CD4-positive, alpha-beta T cell (primary cell): Measurements from ENCODE around the gene KLB. TPM values are rescaled to one million over a fixed set of nuclear protein-coding genes. Genes with fewer than 3 reads are reported as not detected.

Experiments
- ATAC-seq: fragments of 200-7000 bp; cut with Tn5 transposase; one replicate; pipeline ENCODE4 v1.10.0; 2022; ENCODE audit warnings: mild to moderate bottlenecking; ENCODE audit not compliant: poor library complexity
- CTCF ChIA-PET: fragments of 350-600 bp; sonication (Branson Sonifier 250); formaldehyde crosslinking; loops from one replicate; lab custom pipeline; 2021; ENCODE audit warnings: antibody characterized with exemption, inconsistent platforms; lab: Charles Lee
- POLR2A ChIA-PET: fragments of 350-600 bp; sonication (Branson Sonifier 250); formaldehyde crosslinking; loops from one replicate; lab custom pipeline; 2021; ENCODE audit warnings: antibody characterized with exemption, inconsistent platforms; lab: Charles Lee
- DNase-seq, 14 experiments: peaks; one replicate each; pipeline ENCODE4 v3.0.0-alpha.2; 2013 to 2020; ENCODE audit warnings: mixed read lengths in 2 of 14
- H3K27ac ChIP-seq, 2 donors: one replicate each; pipeline versions ENCODE4 v1.5.1 to v1.7.0; 2013; ENCODE audit warnings: low read length in 2 of 2, low read depth in 1 of 2, mild to moderate bottlenecking in 1 of 2
- H3K27me3 ChIP-seq, 2 experiments: 1 replicate in 1 of 2; 2 replicates in 1 of 2; pipeline versions ENCODE4 v1.6.1 to v1.7.0; 2013; ENCODE audit warnings: low read length in 2 of 2, control low read depth in 1 of 2, mild to moderate bottlenecking in 1 of 2, moderate library complexity in 1 of 2; ENCODE audit not compliant: insufficient read depth in 2 of 2, control insufficient read depth in 1 of 2
- H3K36me3 ChIP-seq: one replicate; pipeline ENCODE4 v1.6.1; 2013; ENCODE audit warnings: low read length, control low read depth; ENCODE audit not compliant: insufficient read depth
- H3K4me1 ChIP-seq: one replicate; pipeline ENCODE4 v1.6.1; 2013; ENCODE audit warnings: low read length, control low read depth; ENCODE audit not compliant: insufficient read depth
- H3K4me3 ChIP-seq: one replicate; pipeline ENCODE4 v1.5.1; 2013; ENCODE audit warnings: mild to moderate bottlenecking, low read length, moderate library complexity
- H3K9me3 ChIP-seq, 2 experiments: 1 replicate in 1 of 2; 2 replicates in 1 of 2; pipeline versions ENCODE4 v1.6.1 to v1.7.0; 2013; ENCODE audit warnings: low read length in 2 of 2, mild to moderate bottlenecking in 2 of 2, control low read depth in 1 of 2, moderate library complexity in 1 of 2; ENCODE audit not compliant: control insufficient read depth in 1 of 2, insufficient read depth in 1 of 2
- H3K27ac Mint-ChIP-seq: one replicate; pipeline ENCODE4 v1.8.0; 2020; ENCODE audit warnings: mixed read lengths
- H3K27me3 Mint-ChIP-seq: one replicate; pipeline ENCODE4 v1.8.0; 2021; ENCODE audit warnings: mixed read lengths
- H3K36me3 Mint-ChIP-seq: one replicate; pipeline ENCODE4 v1.8.0; 2021; ENCODE audit warnings: low read depth, mixed read lengths
- H3K4me1 Mint-ChIP-seq: one replicate; pipeline ENCODE4 v1.8.0; 2021; ENCODE audit warnings: low read depth, mixed read lengths
- H3K4me3 Mint-ChIP-seq: one replicate; pipeline ENCODE4 v1.8.0; 2020; ENCODE audit warnings: mild to moderate bottlenecking, mixed read lengths
- H3K9me3 Mint-ChIP-seq: one replicate; pipeline ENCODE4 v1.8.0; 2020; ENCODE audit warnings: mixed read lengths
- intact Hi-C, 2 experiments: fragments of 100-400 bp; cut with DNase I in 1 of 2; cut with micrococcal nuclease in 1 of 2; formaldehyde crosslinking; loops; one replicate each; pipeline versions ENCODE4 v1.15.1 to v1.9.0; 2023 to 2025; cut with DNase I, micrococcal nuclease
- microRNA-seq: library from miRNA; unstranded; fragments of <30 nt; microRNA quantifications from one replicate; pipeline ENCODE4 v1.2.0, GENCODE V29; 2021; ENCODE audit warnings: borderline microRNAs expressed, borderline replicate concordance
- total RNA-seq, 174 experiments: library from RNA in 2 of 174; stranded (reverse) in 2 of 174; gene quantifications; one replicate each; pipeline ENCODE4 v1.2.3 and lab custom pipeline; 2021 to 2026
- TF ChIP-seq, protein P1 (sequence below): fragments of 200-600 bp; IDR thresholded peaks from one replicate; pipeline ENCODE4 v1.8.0; 2022; ENCODE audit warnings: antibody characterized with exemption, mild to moderate bottlenecking

Gene KLB
- total RNA-seq, 2 experiments from 2014 or later, result not detected

DNA sequence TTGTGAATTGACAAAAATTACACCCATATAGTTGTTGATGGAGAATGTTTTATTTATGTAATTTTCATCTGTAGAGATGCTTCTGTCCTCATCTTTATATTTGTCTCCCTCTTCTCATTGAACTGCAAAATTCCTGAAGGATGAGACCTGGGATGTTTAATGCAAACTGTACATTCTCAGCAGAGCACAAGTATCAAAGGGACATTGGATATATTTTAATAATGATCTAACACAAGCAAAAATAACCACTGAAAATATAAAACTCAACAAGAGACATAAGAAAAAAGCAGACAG lies 91.9 kb downstream of the KLB start:
- Mint-ChIP-seq H3K36me3 (peaks cover 36% of the 10 kb centered on the region), H3K27me3 (no peaks in the 10 kb centered on the region), H3K27ac (no peak overlapping the region), H3K4me1 (no peaks in the 10 kb centered on the region), H3K9me3 (no peaks in the 10 kb centered on the region), H3K4me3 (no peak overlapping the region)
- Histone ChIP-seq H3K36me3 (peaks cover 26% of the 10 kb centered on the region), H3K27ac (no peak overlapping the region), H3K27me3 (no peaks in the 10 kb centered on the region), H3K9me3 (no peaks in the 10 kb centered on the region), H3K4me3 (no peak overlapping the region), H3K4me1 (no peaks in the 10 kb centered on the region)
- POLR2A ChIA-PET, result interaction anchor here (1.6 kb wide), 1 partner anchor 28 kb away, joined by 3 read pairs; the partner anchor contains the start of gene UGDH
- DNase-seq, result no peak
- TF ChIP-seq, protein P1, sequence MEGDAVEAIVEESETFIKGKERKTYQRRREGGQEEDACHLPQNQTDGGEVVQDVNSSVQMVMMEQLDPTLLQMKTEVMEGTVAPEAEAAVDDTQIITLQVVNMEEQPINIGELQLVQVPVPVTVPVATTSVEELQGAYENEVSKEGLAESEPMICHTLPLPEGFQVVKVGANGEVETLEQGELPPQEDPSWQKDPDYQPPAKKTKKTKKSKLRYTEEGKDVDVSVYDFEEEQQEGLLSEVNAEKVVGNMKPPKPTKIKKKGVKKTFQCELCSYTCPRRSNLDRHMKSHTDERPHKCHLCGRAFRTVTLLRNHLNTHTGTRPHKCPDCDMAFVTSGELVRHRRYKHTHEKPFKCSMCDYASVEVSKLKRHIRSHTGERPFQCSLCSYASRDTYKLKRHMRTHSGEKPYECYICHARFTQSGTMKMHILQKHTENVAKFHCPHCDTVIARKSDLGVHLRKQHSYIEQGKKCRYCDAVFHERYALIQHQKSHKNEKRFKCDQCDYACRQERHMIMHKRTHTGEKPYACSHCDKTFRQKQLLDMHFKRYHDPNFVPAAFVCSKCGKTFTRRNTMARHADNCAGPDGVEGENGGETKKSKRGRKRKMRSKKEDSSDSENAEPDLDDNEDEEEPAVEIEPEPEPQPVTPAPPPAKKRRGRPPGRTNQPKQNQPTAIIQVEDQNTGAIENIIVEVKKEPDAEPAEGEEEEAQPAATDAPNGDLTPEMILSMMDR, result no peak
- ATAC-seq, result no peak
- intact Hi-C loops, result no loop called here
- CTCF ChIA-PET, result no interaction called here

Small RNA genes within 50 kb of the gene (microRNA-seq; reads per million reads assigned to microRNA genes)
- not detected for gene MIR5591

Other genes starting within 250 kb of the KLB start
- gene WDR19, start 224.4 kb upstream of the KLB start, total RNA-seq, result 10 to 100 TPM; 14.5 to 16.7 TPM
- gene RFC1, start 40.6 kb upstream of the KLB start, total RNA-seq, result 100 to 1,000 TPM in 1 of 2 experiments, 10 to 100 TPM in 1; 97.0 to 104 TPM
- 1,000 to 10,000 TPM; 2,639 to 2,826 TPM for gene RPL9, start 52.0 kb downstream of the KLB start, total RNA-seq
- 10 to 100 TPM; 10.0 to 10.1 TPM for gene LIAS, start 52.1 kb downstream of the KLB start, total RNA-seq
- gene UGDH, start 120.5 kb downstream of the KLB start, total RNA-seq, result 1 to 10 TPM; 3.5 to 3.7 TPM
- gene SMIM14, start 231.9 kb downstream of the KLB start, total RNA-seq, result 1 to 10 TPM; 2.0 to 3.1 TPM